ENCODE measurements around the gene LPCAT4. TPM values are rescaled to one million over a fixed set of nuclear protein-coding genes. Genes with fewer than 3 reads are reported as not detected.
A peak's percentile ranks its signal among the peaks of the same experiment; 100 is the strongest.

Gene LPCAT4
- total and polyA plus RNA-seq, 9 of the 15 experiments (the other 6 are each of a cell fraction or from before 2014, with no cell fraction given) = 7.3 to 34.3 (median 14.4) TPM

DNA sequence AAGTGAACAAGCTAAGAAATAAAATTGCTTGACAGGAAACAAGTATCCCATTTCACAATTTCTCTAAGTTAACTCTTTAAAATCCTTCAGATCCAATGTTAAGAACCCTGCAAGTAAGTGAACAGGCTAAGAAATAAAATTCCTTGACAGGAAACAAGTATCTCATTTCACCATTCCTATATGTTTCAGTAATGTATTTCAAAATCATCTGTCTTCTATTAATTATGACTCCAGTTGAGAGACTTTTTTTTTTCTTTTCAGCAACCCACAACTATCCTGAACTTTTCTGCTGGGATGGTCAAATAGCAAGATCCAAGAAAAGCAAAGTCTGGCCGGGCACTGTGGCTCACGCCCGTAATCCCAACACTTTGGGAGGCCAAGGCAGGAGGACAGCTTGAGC lies 27.1 kb downstream of the LPCAT4 start (continued):
- TF ChIP-seq RBM15 (IDR thresholded peaks at IDR 0.05; ENCODE audit: insufficient read depth, low read length) (no peak), SMARCC2 (IDR thresholded peaks at IDR 0.05; ENCODE audit: low read depth) (no peak), GABPB2 (CRISPR knock-in tag; conservative IDR thresholded peaks at IDR 0.05) (no peak), ARID2 (IDR thresholded peaks at IDR 0.05) (no peak), ZNF75A (CRISPR knock-in tag; IDR thresholded peaks at IDR 0.05) (no peak), MED1 (CRISPR knock-in tag; IDR thresholded peaks at IDR 0.05; ENCODE audit: borderline replicate concordance) (no peak)

DNA sequence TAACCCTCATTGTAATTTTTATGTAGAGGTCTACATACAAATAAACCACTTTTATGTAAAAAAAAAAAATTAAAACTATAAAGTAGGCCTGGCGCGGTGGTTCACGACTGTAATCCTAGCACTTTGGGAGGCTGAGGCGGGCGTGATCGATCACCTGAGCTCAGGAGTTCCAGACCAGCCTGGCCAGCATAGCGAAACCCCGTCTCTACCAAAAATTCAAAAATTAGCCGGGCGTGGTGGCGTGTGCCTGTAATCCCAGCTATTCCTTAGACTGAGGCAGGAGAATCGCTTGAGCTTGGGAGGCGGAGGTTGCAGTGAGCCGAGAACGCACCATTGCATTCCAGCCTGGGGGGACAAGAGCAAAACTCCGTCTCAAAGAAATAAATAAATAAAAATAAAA lies 28.6 kb downstream of the LPCAT4 start:
- peak overlapping the region; percentile 21; the same call in 1 of the 3 replicates for H3K27ac ChIP-seq (ENCODE audit: extremely low read depth, low read depth, low read length)
- POLR2A ChIA-PET = interaction anchor here (1.0 to 3.5 kb wide), 7 partner anchors 10 to 249 kb away, joined by 3 to 27 read pairs (median 6); no protein-coding TSS in a partner anchor
- no peaks in the 10 kb centered on the region for H3K27me3 ChIP-seq (ENCODE audit: control insufficient read depth in 2 of 2, insufficient read depth in 2 of 2, low read length in 2 of 2)
- H3K4me1 ChIP-seq (replicated peaks in 1 of 2; ENCODE audit: control insufficient read depth in 2 of 2, insufficient read depth in 2 of 2, low read length in 2 of 2) = peaks cover 25 to 37% of the 10 kb centered on the region in 2 experiments
- no peaks in the 10 kb centered on the region for H4K20me1 ChIP-seq (replicated peaks; ENCODE audit: control insufficient read depth, insufficient read depth, low read length)
- peaks cover 30% of the 10 kb centered on the region for H3K79me2 ChIP-seq (ENCODE audit: control insufficient read depth, insufficient read depth, low read length)
- in situ Hi-C loops (cut with MboI) = no loop called here
- DNase-seq (ENCODE audit: extremely low read depth in 1 of 4, low spot score in 3 of 4) (no peak), ATAC-seq (no peak), FAIRE-seq (no peak)
- intact Hi-C loops (cut with micrococcal nuclease) = loop anchor here (5.0 kb wide), 1 partner anchor 96 kb away; no protein-coding TSS in a partner anchor
- BruUV-seq (replicated peaks) = no TSS peak
- peaks cover 1% of the 10 kb centered on the region for H3K9me3 ChIP-seq (replicated peaks; ENCODE audit: control insufficient read depth, insufficient read depth, low read depth, low read length)
- CTCF ChIA-PET (ENCODE audit: low intra/inter-chr PET ratio) = no interaction called here
- H3K9ac ChIP-seq (ENCODE audit: insufficient read depth in 1 of 2, low read depth in 2 of 2, low read length in 2 of 2) = peak overlapping the region in 1 of 2 experiments; percentile 12; a peak in 2 of 4 replicates
- H3K9me1 ChIP-seq (ENCODE audit: control insufficient read depth, insufficient read depth, low read length) = no peaks in the 10 kb centered on the region
- no peak overlapping the region for H3K4me3 ChIP-seq
- 90% methylated on average over 15 of the region's 16 CpGs for WGBS (ENCODE audit: insufficient coverage, low coverage, missing lambda C conversion rate)
- H2AFZ ChIP-seq (ENCODE audit: low read depth, low read length) = peak overlapping the region; percentile 57; the same call in 1 of the 2 replicates
- H3K4me2 ChIP-seq (ENCODE audit: insufficient read depth, low read length) = peak overlapping the region; percentile 87
- peaks cover 31% of the 10 kb centered on the region for H3K36me3 ChIP-seq (ENCODE audit: control insufficient read depth, insufficient read depth, low read length)
- TF ChIP-seq NRF1 (conservative IDR thresholded peaks at IDR 0.05 in 1 of 2, IDR thresholded peaks at IDR 0.05 in 1 of 2) (no peak), GATA2 (CRISPR knock-in tag; IDR thresholded peaks at IDR 0.05) (no peak)
- TF ChIP-seq, protein P1, sequence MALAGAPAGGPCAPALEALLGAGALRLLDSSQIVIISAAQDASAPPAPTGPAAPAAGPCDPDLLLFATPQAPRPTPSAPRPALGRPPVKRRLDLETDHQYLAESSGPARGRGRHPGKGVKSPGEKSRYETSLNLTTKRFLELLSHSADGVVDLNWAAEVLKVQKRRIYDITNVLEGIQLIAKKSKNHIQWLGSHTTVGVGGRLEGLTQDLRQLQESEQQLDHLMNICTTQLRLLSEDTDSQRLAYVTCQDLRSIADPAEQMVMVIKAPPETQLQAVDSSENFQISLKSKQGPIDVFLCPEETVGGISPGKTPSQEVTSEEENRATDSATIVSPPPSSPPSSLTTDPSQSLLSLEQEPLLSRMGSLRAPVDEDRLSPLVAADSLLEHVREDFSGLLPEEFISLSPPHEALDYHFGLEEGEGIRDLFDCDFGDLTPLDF (CRISPR knock-in tag; IDR thresholded peaks at IDR 0.05) = no peak
- TF ChIP-seq, protein P2, sequence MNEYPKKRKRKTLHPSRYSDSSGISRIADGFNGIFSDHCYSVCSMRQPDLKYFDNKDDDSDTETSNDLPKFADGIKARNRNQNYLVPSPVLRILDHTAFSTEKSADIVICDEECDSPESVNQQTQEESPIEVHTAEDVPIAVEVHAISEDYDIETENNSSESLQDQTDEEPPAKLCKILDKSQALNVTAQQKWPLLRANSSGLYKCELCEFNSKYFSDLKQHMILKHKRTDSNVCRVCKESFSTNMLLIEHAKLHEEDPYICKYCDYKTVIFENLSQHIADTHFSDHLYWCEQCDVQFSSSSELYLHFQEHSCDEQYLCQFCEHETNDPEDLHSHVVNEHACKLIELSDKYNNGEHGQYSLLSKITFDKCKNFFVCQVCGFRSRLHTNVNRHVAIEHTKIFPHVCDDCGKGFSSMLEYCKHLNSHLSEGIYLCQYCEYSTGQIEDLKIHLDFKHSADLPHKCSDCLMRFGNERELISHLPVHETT (CRISPR knock-in tag; conservative IDR thresholded peaks at IDR 0.05 in 1 of 2, IDR thresholded peaks at IDR 0.05 in 1 of 2) = 0 out of 4 replicates have a peak, but pooled peaks of 1 of the 2 experiments have one; percentile 2

Measured in K562 (cell line).